Caco-2 (cell line): ENCODE measurements around the gene XRCC4. TPM values are rescaled to one million over a fixed set of nuclear protein-coding genes. Genes with fewer than 3 reads are reported as not detected.

Experiments used
- BruUV-seq: library from RNA; stranded (reverse); fragments of 400-500 nt; replicated peaks from 2 replicates; lab custom pipeline; 2021; lab: Mats Ljungman, UMichigan
- CTCF ChIA-PET: fragments of 300-600 bp; sonication (Branson Sonifier 250); formaldehyde crosslinking; loops from one replicate; lab custom pipeline; 2022; ENCODE audit warnings: antibody characterized with exemption; lab: Charles Lee
- POLR2A ChIA-PET: fragments of 300-600 bp; sonication (Branson Sonifier 250); formaldehyde crosslinking; loops from one replicate; lab custom pipeline; 2022; ENCODE audit warnings: antibody characterized with exemption; lab: Charles Lee
- DNase-seq, 2 experiments: peaks; one replicate each; pipeline versions ENCODE4 v3.0.0 to v3.0.0-alpha.2; 2020 to 2022
- H3K27me3 ChIP-seq: replicated peaks from 2 replicates; pipeline ENCODE4 v1.6.0; 2011; ENCODE audit warnings: low read length; ENCODE audit not compliant: control insufficient read depth, insufficient read depth
- H3K36me3 ChIP-seq: 2 replicates; pipeline ENCODE4 v1.5.1; 2011; ENCODE audit warnings: low read length; ENCODE audit not compliant: control insufficient read depth, insufficient read depth
- H3K4me1 ChIP-seq: fragments of 250-450 bp; sonication (Bioruptor Pico); 2 replicates; pipeline ENCODE4 v1.5.1; 2020; ENCODE audit warnings: mild to moderate bottlenecking
- H3K4me3 ChIP-seq: 2 replicates; pipeline ENCODE4 v1.5.1; 2011; ENCODE audit warnings: low read depth, mild to moderate bottlenecking, control low read depth, low read length
- H3K9me3 ChIP-seq: fragments of 250-450 bp; sonication (Bioruptor Pico); 2 replicates; pipeline ENCODE4 v1.5.1; 2020; ENCODE audit warnings: mild to moderate bottlenecking, moderate library complexity
- H3K27ac Mint-ChIP-seq: one replicate; pipeline ENCODE4 v1.8.0; 2022; ENCODE audit warnings: mixed read lengths; ENCODE audit not compliant: unreplicated experiment
- H3K27me3 Mint-ChIP-seq: one replicate; pipeline ENCODE4 v1.8.0; 2022; ENCODE audit warnings: mixed read lengths; ENCODE audit not compliant: insufficient read depth, unreplicated experiment
- H3K36me3 Mint-ChIP-seq: one replicate; pipeline ENCODE4 v1.8.0; 2022; ENCODE audit warnings: mild to moderate bottlenecking, mixed read lengths; ENCODE audit not compliant: insufficient read depth, unreplicated experiment
- H3K4me1 Mint-ChIP-seq: one replicate; pipeline ENCODE4 v1.8.0; 2022; ENCODE audit warnings: low read depth, mixed read lengths; ENCODE audit not compliant: unreplicated experiment
- H3K4me3 Mint-ChIP-seq: one replicate; pipeline ENCODE4 v1.8.0; 2022; ENCODE audit warnings: mild to moderate bottlenecking, moderate library complexity, mixed read lengths; ENCODE audit not compliant: unreplicated experiment
- H3K9me3 Mint-ChIP-seq: one replicate; pipeline ENCODE4 v1.8.0; 2022; ENCODE audit warnings: mixed read lengths; ENCODE audit not compliant: unreplicated experiment
- intact Hi-C: fragments of 100-400 bp; cut with micrococcal nuclease; formaldehyde crosslinking; loops from one replicate; pipeline ENCODE4 v1.10.0; 2022; ENCODE audit not compliant: unreplicated experiment
- total RNA-seq: library from RNA; stranded (reverse); gene quantifications from 2 replicates; pipeline ENCODE4 v1.2.3, GENCODE V29; 2022
- TF ChIP-seq, protein P1 (sequence below), 2 experiments: fragments of 200-600 bp in 1 of 2; IDR thresholded peaks; 1 replicate in 1 of 2; 2 replicates in 1 of 2; pipeline versions ENCODE4 v1.5.1 to v1.8.0; 2011 to 2022; ENCODE audit warnings: antibody characterized with exemption in 1 of 2, control low read depth in 1 of 2, inconsistent platforms in 1 of 2, low read depth in 1 of 2, low read length in 1 of 2, mild to moderate bottlenecking in 1 of 2, moderate library complexity in 1 of 2; ENCODE audit not compliant: insufficient read depth in 1 of 2, severe bottlenecking in 1 of 2, unreplicated experiment in 1 of 2

Gene XRCC4
- total RNA-seq, 1 experiment from 2014 or later: 13.0 TPM

DNA sequence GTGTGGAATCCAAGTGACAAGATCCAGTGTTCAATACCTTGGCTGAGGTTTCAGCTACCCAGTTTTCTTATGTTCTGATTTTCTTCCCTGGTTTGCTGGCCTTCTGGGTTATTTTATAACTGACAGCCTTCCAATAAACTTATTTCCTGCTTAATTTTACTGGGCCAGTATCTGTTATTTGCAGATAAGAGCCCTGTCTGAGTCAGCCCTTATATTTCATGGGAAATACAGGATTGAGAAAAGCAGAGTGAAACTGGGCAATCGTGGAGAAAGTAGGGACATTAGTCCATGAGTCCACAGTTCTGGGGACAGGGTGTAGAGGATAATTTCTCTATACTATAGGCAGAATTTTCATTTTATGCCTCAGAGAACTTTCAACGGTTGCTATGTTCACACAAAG lies 32.4 kb upstream of the XRCC4 start:
- ChIA-PET CTCF (no interaction called here), POLR2A (no interaction called here)
- intact Hi-C loops: no loop called here
- Histone ChIP-seq H3K4me1 (no peaks in the 10 kb centered on the region), H3K9me3 (no peaks in the 10 kb centered on the region), H3K27me3 (no peaks in the 10 kb centered on the region), H3K4me3 (no peak overlapping the region), H3K36me3 (no peaks in the 10 kb centered on the region)
- H3K4me3 Mint-ChIP-seq: no peak overlapping the region
- H3K4me1 Mint-ChIP-seq: no peaks in the 10 kb centered on the region
- TF ChIP-seq, protein P1, sequence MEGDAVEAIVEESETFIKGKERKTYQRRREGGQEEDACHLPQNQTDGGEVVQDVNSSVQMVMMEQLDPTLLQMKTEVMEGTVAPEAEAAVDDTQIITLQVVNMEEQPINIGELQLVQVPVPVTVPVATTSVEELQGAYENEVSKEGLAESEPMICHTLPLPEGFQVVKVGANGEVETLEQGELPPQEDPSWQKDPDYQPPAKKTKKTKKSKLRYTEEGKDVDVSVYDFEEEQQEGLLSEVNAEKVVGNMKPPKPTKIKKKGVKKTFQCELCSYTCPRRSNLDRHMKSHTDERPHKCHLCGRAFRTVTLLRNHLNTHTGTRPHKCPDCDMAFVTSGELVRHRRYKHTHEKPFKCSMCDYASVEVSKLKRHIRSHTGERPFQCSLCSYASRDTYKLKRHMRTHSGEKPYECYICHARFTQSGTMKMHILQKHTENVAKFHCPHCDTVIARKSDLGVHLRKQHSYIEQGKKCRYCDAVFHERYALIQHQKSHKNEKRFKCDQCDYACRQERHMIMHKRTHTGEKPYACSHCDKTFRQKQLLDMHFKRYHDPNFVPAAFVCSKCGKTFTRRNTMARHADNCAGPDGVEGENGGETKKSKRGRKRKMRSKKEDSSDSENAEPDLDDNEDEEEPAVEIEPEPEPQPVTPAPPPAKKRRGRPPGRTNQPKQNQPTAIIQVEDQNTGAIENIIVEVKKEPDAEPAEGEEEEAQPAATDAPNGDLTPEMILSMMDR (IDR thresholded peaks at IDR 0.05; ENCODE audit: insufficient read depth in 1 of 2, low read depth in 1 of 2, low read length in 1 of 2, severe bottlenecking in 1 of 2, unreplicated experiment in 1 of 2): no peak
- no peak for DNase-seq
- no peak overlapping the region for H3K27ac Mint-ChIP-seq
- no peaks in the 10 kb centered on the region for H3K9me3 Mint-ChIP-seq
- H3K27me3 Mint-ChIP-seq: no peaks in the 10 kb centered on the region
- peaks cover 4% of the 10 kb centered on the region for H3K36me3 Mint-ChIP-seq
- no TSS peak for BruUV-seq

DNA sequence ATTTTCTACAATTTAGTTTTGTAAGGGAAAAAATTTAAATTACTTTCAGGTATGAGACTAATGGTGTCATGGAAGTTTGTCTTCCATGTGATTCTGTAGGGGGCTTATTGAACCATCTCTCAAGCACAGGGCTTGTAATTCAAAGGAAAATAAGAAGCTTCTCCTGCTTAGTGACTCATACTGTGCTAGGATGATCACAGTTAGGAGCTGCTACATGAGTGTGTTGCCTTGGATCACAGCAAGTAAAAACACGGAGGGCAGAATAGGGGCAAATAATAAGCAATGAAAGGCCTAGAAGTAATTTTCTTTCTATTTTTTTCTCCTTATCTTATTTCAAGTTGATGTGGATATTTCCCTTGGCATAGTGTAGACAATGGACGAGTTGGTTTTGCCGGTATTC lies 29.1 kb upstream of the XRCC4 start:
- H3K4me3 Mint-ChIP-seq: no peak overlapping the region
- no peak for DNase-seq
- H3K4me1 ChIP-seq: no peaks in the 10 kb centered on the region
- H3K9me3 Mint-ChIP-seq: no peaks in the 10 kb centered on the region
- BruUV-seq: no TSS peak
- H3K27me3 Mint-ChIP-seq: no peaks in the 10 kb centered on the region
- no peaks in the 10 kb centered on the region for H3K36me3 ChIP-seq
- intact Hi-C loops: no loop called here
- ChIA-PET CTCF (no interaction called here), POLR2A (interaction anchor here (0.7 kb wide), 1 partner anchor 425 kb away, joined by 3 read pairs; no protein-coding TSS in a partner anchor)
- H3K36me3 Mint-ChIP-seq: peaks cover 12% of the 10 kb centered on the region
- TF ChIP-seq, protein P1 (IDR thresholded peaks at IDR 0.05; ENCODE audit: insufficient read depth in 1 of 2, low read depth in 1 of 2, low read length in 1 of 2, severe bottlenecking in 1 of 2, unreplicated experiment in 1 of 2): no peak
- H3K4me1 Mint-ChIP-seq: no peaks in the 10 kb centered on the region
- no peaks in the 10 kb centered on the region for H3K9me3 ChIP-seq
- no peaks in the 10 kb centered on the region for H3K27me3 ChIP-seq
- no peak overlapping the region for H3K27ac Mint-ChIP-seq
- no peak overlapping the region for H3K4me3 ChIP-seq

DNA sequence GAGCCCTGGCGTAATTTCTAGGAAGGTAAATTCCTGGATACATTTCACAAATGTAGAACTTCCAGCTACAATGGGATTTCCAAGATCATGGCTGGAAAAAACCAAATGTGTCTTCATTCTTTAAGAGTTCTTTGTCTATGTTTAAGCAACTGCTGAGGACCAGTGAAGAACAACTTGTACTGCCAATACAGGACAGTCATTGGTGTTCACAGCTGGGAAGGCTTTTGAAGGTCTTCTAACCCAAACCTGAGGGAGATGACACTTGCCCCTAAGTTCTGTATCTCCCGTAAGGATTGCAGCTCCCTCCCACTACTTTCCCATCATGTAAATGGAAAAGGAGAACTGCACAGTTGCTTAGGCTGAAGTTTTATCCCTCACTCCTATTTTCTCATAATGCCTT lies 28.5 kb upstream of the XRCC4 start:
- BruUV-seq: no TSS peak
- Histone ChIP-seq H3K4me1 (no peaks in the 10 kb centered on the region), H3K36me3 (no peaks in the 10 kb centered on the region), H3K4me3 (no peak overlapping the region), H3K9me3 (no peaks in the 10 kb centered on the region), H3K27me3 (no peaks in the 10 kb centered on the region)
- TF ChIP-seq, protein P1 (IDR thresholded peaks at IDR 0.05; ENCODE audit: insufficient read depth in 1 of 2, low read depth in 1 of 2, low read length in 1 of 2, severe bottlenecking in 1 of 2, unreplicated experiment in 1 of 2): no peak
- no peaks in the 10 kb centered on the region for H3K4me1 Mint-ChIP-seq
- POLR2A ChIA-PET: interaction anchor here (0.7 kb wide), 1 partner anchor 424 kb away, joined by 3 read pairs; no protein-coding TSS in a partner anchor
- H3K4me3 Mint-ChIP-seq: no peak overlapping the region
- no peaks in the 10 kb centered on the region for H3K9me3 Mint-ChIP-seq
- CTCF ChIA-PET: no interaction called here
- intact Hi-C loops: no loop called here
- H3K27ac Mint-ChIP-seq: no peak overlapping the region
- DNase-seq: no peak
- H3K27me3 Mint-ChIP-seq: no peaks in the 10 kb centered on the region
- peaks cover 16% of the 10 kb centered on the region for H3K36me3 Mint-ChIP-seq
